Eye (tissue), 1 donor: Measurements from ENCODE around the gene CHRNB1.

Experiments used
- DNase-seq: peaks from one replicate; pipeline ENCODE4 v3.0.0-alpha.2; 2015

CHRNB1 gene

DNA sequence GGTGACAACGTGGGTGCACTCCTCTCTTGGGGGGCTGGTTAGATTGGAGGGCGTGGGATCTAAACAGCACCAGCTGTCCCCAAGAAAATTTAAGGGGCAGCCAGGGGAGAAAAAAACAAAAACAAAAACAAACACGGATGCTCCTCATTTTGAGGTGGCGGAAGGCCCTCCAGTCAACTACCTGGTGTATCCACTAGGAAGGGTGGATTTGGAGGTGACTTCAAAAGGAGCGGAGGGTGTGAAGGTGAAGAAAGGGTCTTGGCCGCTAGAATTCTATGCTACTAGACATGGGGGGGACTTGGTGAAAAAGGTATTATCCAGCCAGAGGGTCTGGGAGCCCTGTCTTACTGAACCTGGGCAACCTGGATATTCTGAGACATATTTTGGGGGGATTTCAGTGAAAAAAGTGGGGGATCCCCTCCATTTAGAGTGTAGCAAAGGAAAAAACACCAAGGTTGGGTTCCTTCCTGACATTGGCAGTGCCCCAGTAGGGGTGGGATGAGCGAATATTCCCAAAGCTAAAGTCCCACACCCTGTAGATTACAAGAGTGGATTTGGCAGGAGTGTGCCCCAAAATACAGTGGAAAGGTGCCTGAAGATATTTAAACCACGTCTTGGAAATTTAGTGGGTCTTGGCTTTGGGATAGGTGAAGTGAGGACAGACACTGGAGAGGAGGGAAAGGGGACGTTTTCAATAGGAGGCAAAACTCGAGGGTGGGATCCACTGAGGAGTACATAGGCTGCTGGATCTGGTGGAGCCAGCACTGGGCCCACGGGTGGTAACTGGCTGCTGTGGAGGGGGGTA is 6.0 kb upstream of the CHRNB1 start:
- DNase-seq: no peak

DNA sequence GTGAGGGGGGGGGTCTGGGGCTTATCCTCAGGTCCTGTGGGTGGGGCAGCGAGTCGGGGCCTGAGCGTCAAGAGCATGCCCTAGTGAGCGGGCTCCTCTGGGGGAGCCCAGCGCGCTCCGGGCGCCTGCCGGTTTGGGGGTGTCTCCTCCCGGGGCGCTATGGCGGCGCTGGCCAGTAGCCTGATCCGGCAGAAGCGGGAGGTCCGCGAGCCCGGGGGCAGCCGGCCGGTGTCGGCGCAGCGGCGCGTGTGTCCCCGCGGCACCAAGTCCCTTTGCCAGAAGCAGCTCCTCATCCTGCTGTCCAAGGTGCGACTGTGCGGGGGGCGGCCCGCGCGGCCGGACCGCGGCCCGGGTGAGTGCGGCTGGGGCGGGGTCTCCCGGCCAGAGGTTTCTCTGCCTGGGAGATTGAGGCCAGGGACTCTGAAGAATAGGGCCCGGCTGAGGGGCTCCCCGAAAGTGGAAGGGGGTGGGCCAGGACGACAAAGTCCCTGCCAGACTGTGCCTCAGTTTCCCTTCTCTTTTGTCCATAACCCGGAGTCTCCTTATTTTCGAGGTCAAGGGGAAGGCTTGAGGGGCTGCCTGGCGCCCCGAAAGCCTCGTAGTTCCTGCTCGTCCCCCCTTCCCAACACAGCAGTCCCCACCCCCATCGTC is 5.3 kb upstream of the CHRNB1 start, which contains the start of gene FGF11:
Gene FGF11 (plus strand): TSS at position 51 of the 651 bp plus-strand sequence. CDS start 109 bp downstream, at position 160.
- DNase-seq: peak; percentile 35

DNA sequence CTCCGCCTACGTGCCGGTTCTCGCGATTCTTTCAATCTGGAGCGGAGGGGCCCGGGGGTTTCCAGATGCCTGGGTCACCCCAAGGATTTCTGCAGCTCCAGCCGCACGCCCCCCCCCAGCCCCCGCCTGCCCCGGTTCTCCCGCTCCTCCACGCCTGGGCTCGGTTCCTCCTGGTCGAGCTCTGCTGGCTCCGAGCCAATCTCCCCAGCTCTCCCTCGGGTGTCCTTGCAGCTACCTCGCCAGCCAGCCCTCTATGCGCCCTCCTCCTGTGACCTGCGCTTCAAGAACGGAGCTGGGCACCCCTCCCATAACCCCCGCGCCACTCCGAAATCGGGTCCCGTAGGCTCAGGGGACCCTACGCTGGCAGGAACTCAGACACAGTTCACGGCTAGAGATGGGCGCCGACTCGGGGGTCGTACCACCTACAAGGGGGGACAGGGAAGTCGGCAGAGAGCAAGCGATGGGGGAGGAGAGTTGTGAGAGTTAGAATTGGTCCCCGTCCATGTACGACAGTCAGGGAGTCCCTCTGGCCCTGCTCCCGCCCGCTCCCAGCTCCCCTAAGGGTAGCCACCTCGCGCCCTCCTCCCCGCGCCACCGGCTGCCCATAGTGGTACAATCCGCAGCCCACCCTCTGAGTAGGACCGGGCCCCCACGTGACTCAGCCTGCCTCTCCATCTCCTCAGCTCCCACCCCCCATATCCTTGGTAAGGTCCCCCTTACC is 4.6 kb upstream of the CHRNB1 start:
- DNase-seq: peak; percentile 93

DNA sequence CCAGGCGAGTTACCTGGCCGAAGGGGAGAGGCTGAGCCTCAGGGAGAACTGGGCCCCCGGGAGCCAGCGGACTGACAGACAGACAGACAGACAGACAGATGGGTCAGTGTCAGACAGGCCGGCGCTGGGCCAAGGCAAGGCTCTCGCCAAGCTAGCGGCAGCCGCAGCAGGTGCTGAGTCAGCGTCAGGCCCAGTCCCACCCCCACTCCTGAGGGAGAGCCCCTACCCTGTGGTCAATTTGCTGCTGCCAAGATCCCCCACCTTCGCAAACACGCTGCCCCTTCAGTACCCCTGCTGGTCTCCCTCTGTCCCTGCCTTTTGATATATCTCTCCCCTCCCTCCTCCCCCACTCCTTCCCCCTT is 4.0 kb upstream of the CHRNB1 start:
- no peak for DNase-seq

DNA sequence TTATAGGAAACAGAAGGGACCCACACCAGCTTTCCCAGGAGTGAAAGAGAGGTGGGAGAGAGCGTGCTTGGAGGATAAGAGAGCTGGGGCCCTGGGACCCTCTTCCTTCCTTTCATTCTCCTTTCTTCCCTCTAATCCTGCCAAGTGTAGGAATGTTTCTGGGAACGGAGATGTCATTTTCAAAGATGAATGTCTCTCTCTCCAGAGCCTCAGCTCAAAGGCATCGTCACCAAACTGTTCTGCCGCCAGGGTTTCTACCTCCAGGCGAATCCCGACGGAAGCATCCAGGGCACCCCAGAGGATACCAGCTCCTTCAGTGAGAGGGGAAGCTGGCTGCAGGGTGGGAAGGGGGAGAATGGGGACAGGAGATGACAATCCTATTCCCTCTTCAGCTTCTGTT is 3.6 kb upstream of the CHRNB1 start:
- DNase-seq: no peak

DNA sequence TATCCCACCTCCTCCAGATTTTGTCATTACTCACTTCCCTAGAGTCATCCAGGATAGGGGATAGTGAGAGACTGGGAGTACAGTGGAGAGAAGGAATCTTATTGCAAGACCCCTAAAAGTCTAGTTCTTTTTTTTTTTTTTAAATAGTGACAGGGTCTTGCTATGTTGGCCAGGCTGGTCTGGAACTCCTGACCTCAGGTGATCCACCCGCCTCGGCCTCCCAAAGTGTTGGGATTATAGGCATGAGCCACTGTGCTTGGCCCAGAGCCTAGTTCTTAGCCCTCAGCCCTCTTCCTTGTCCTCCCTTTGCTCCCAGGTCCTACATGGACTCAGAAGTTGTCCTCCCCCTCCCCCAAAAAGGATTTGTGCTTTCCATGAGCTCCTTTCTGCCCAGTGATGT is 2.7 kb upstream of the CHRNB1 start:
- DNase-seq: no peak

DNA sequence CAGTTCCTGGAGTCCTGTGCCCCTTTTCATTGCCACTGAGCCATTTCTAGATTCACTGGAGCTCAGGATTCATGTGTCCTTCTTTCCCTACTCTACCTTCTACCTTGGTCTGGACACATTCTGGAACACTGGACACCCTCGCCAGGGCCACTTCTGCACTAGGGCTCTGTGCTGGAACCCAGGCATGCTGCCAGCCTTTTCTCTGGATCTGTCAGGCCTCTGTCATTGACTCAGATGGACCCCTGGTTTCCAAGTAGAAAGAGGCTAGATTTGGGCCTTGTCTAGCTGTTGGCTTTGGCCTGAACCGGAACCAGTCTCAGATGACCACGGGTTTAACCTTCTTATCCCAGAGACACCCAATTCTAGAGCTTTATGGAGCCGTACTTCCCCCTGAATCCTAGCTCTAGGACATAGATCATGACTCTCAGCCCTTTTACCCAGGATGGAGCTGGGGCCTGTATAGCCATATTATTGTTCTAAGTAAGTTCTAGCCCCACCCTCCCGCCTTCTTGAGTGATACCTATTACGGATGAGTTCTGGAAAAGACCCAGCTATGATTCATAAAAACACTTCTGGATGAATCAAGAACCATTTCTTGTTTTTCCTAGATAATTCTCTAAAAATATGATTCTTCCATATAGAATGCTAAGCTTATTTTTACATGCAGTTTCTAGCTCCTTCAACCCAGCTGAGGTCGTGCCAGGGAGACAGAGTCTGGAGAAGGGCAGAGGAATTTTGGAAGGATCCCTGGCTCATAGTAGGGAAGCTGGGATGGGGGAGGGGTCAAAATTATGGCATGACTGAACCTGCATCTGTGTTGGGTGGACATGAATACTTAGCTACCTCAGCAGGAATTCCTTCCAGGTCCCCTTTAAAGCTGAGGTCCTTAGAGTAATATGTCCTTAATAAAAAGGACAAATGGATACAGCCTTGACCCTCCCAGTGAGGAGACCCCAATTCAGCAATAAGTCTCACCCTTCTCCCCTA is 1.1 kb upstream of the CHRNB1 start:
- no peak for DNase-seq

DNA sequence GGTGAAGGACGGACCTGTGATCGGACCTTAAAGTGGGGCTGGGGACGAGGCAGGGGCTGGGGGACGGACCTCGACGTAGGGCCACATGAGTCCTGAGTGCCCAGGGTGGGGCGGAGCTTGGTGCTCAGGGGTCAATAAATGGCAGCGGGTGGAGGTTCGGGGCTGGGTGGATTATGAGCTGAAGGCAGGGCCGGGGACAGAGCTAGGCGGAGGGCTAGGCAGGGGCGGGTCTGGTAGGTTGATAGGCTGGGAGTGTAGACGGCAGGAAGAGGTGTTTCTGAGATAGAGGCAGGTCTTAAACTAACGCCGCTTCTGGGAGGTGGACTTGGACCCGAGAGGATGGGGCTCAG is 733 bp downstream of the CHRNB1 start:
- no peak for DNase-seq

DNA sequence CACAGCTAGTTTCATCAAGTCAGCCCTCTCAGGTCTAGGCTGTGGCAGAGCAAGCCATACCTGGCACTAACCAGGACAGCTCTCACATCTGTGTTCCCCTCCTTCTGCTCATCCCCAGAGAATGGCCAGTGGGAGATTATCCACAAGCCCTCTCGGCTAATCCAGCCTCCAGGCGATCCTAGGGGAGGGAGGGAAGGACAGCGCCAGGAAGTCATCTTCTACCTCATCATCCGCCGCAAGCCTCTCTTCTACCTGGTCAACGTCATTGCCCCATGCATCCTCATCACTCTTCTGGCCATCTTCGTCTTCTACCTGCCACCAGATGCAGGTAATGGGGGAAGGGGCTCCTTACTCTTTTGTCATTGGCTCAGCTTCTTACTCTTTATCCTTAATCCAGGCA is 3.6 kb downstream of the CHRNB1 start:
- no peak for DNase-seq

DNA sequence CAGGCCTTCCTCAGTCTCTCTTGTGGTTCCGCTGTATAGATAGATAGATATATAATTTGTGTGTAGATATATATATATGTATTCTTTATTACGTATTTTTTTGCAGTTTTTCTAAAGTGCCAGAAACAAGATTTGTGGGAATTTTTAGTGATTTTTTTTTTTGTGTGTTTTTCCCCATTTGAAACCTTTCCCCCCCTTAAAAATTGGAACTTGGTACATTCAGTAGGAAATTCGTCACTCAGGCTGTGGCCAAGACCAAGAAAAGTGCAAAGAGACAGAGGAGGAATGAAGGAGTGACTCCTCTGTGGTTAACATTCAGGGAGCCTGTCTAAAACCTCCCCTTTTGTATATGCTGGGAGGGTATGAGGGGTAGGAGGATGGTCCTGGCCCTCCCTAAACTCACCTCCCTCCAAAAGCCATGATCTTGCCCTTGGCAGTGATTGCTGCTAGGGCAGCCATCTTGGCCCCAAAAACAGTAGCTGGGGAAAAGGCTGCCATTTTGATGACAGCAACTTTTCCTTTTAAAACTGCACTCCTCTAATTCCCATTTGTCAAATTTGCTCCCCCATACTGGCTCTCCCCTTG is 15.2 kb downstream of the CHRNB1 start:
- DNase-seq: no peak

DNA sequence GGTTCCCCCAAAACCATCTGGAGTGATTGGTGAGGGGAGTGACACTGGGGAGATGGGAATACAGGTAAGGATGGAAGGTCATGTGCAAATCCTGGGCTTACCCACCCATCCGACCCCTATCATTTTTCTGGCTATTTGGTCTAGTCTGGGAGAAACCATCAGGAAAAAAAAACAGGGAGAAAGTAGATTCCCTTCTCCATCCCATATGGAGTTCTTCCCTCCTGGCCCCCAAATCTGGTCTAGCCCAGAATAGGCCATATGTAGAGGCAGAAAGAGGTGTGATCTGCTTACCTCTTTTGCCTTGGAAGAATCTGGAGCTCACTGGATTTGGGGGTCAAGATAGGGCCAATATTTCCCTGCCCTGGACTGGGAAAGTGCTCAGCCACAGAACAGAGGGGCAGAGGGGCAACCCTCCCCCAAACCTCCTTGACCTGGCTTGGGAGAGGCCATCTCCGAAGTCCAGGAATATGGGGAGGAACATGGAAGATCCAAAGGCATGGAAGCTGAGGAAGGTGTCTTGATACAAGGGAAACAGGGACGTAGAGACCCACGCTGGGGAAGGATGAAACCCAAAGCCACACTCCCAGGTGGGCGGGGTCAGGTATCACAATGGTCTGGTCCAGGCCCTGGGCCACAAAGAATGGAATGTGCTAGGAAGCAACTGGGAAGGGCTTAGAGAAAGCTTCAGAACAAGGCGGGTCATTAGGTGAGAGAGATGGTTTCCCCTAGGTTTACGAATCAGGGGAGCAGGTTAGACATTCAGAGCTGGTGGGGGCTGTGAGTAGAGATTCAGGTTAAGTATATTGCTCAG is 16.2 kb downstream of the CHRNB1 start:
- no peak for DNase-seq

DNA sequence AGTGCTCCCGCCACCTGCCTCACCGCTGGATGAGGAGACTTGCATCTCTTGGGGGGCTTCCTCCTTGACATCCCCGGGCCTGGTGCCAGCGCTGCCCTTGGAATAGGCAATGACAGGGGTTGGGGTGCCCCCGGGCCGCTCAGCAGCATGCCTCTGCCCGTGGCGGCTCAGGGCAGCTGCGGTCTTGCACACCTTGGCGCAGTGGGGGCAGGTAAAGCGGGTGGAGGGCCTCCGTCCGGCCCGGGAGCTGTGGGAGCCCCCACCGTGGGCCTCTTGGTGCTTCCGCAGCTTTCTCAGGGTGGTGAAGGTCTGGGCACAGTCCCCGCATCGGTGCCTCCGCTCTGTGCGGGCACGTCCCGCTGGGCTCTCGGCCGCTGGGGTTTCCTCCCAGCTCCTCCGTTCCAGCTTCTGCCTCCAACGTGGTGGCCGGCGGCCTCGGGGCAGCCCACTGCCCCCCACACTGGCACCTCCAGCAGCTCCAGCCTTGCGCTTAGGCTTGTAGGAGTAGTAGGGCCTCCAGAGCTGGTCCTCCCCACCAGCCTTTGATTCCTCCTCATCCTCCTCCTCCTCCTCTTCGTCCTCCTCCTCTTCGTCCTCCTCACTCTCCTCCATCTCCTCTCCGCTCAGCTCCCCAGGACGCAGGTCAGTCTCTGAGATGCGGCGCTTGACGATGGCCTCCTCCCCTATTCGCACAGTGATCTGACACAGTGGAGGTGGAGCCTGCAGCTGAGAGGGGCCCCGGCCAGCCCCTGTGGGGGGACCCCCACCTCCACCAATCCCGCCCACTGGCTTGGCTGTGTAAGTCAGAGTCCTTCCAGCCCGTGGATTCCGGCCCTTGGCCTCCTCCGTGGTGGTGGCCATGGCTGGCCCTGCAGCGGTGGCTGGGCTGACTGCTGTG is 17.9 kb downstream of the CHRNB1 start:
- DNase-seq: no peak

DNA sequence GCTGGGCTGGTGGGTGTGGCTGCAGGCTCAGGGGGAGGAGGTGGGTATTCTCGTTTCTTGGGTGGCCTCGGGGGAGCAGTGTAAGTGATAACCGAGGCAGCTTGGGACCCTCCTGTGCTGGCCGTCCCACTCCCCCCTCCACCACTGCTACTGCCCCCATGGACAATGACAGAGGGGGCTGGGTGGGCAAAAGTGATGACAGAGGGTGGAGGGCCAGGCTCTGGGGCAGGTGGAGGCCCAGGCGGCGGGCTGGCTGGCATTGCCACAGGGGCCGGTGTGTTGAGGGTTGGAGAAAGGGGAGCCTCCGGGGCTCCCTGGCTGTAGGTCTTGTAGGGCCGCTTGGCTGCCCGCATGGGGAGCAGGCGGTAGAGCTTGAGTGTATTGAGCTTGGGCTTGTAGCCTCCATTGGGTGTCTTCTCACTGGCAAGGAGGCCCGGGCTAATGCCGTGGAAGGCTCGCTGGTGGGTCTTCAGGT is 18.5 kb downstream of the CHRNB1 start:
- no peak for DNase-seq

DNA sequence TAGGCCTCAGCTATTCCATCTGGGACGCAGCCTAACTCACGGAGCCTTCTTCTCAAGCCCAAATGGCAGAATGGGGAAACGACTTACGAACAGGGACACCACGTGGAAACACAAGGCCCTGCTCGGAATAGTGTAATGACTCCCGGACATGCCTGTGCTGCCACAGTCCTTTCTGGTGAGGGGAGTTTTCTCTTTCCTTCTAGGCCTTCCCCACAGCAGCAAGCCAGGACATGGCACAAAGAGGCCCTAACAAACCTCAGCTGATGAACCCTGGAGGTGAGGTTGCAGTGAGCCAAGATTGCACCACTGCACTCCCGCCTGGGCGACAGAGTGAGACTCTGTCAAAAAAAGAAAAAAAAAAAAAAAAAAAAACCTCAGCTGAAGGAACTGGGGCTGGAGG is 19.2 kb downstream of the CHRNB1 start:
- DNase-seq: no peak

DNA sequence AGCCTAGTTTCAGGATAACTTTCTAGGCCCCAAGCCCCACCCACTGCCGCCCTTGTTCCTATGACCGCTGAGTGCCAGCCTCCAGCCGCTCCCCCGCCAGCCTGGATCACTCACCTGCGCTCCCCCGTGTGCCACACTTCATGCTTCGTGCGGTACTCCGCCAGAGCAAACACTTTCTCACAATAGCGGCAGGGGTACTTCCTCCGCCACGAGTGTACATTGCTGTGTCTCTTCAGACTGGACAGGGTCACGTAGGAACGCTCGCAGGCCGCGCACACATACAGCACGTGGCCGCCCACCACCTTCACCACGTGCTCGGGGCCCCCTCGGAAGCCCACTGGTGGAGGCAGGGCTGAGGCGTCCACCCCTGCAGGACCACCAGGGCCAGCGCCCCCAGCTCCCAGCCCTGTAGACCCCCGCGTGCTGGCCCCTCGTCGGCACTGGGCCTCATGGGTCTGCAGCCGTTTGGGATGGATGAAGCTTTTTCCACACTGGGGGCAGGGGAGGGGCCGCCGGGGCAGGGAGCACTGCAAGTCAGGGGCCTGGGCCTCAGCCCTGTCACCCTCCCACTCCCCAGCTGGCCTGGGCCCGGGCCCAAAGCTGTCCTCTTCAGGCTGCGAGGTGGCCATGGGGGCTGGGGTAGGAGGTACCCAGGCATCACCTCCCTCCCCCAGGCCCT is 20.9 kb downstream of the CHRNB1 start:
- DNase-seq: no peak

DNA sequence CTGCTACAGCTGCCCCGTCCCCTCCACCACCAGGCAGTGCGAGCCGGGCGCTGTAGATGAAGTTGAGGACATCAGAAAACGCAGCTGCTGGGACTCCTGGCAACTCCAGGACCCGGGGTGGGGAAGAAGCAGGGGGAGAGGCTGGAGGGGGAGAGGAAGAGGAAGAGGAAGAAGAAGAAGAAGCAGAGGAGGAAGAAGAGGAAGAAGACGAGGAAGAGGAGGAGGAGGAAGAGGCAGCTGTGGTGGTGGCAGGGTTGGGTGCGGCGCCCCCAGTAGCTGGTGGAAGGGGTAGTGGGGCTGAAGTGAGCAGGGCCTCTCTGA is 21.4 kb downstream of the CHRNB1 start:
- no peak for DNase-seq

DNA sequence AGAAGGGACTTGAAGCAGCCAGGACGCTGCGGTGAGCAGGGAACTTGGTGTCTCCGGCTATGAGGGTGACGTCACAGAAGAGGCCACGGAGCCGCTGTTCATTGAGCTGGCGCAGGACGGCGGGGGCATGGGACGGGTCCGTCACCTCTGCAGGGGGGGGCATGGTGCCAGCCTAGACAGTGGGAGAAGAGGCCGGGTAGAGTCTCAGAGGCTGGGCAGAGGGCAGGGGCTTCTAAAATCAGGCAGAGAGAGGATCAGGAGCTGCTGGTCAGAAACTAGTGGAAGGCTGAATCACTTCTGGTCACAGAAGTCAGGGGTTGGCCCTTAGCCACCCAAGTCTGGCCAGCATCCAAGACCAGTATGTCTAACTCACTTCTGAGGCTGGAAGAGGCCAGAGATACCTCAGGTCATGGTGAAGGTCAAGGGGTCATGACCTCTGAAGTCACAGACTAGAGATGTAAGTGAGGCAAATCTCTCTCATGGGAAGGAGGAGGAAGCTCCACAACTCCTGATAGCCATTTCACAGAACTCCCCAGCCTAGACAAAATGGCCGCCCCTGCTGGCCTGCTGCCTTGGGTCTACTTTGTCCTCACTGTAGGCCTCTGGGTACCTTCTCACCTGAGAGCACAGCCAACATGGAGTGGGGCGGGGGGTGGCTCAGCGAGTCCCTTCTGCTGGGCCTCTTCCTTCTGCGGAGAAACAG is 21.9 kb downstream of the CHRNB1 start:
- no peak for DNase-seq

DNA sequence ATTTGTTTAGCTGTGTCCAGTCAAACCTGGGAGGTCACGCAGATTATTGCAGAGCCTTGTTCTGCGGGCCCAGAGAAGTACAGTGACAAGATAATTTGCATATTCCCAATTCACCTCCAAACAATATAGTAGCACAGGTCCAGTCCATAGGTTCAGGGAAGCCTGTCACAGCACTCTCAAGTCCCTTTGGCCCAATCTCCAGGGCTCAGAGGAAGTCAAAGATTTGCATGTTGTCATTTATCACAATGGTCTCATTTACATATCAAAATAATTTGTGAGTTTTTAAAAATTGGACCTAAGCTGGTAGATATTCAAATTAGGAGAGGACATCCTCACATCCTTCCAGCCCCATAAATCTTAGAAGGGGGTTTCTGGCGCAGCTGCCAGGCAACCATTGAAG is 22.6 kb downstream of the CHRNB1 start:
- no peak for DNase-seq

DNA sequence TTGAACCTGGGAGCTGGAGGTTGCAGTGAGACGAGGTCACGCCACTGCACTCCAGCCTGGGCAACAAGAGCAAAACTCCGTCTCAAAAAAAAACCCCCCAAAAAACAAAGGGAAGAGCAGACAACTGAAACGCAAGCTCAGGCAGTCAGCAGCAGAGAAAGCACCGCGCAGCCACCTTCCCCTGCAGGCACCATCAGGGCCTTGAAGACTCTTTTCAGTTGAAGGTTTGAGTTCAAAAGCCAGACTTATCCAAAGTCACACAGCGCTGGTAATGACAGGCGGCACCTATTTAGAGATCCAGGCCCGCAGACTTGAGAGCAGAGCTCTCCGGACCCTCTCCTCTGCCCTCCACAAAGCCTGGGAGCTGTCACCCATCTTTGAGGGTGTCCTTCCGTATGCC is 23.4 kb downstream of the CHRNB1 start:
- no peak for DNase-seq
